Cardiac fibroblast (primary cell): ENCODE results near the gene ATP8A2.

Experiments
- DNase-seq, 2 donors: peaks; one replicate each; pipeline versions ENCODE4 v3.0.0 to v3.0.0-alpha.2; 2010; ENCODE audit warnings: low read depth in 2 of 2
- H3K4me3 ChIP-seq, 2 donors: replicated peaks in 1 of 2; 1 replicate in 1 of 2; 2 replicates in 1 of 2; pipeline ENCODE4 v1.5.1; 2011; ENCODE audit warnings: low read depth in 2 of 2, low read length in 2 of 2, mild to moderate bottlenecking in 2 of 2, moderate library complexity in 1 of 2
- CTCF ChIP-seq: IDR thresholded peaks from one replicate; pipeline ENCODE4 v1.5.1; 2011; ENCODE audit warnings: low read depth, mild to moderate bottlenecking, low read length, inconsistent platforms

The ATP8A2 gene

GRCh38 chr13:25662516-25662915 lies 290.7 kb downstream of the ATP8A2 start:
- no peak for TF ChIP-seq CTCF
- no peak overlapping the region for H3K4me3 ChIP-seq
- DNase-seq, result no peak

- TF ChIP-seq CTCF, result no peak
- DNase-seq, result no peak
- H3K4me3 ChIP-seq, result no peak overlapping the region
Measured at GRCh38 chr13:25668345-25668744, 296.6 kb downstream of the ATP8A2 start.

- no peak for TF ChIP-seq CTCF
- no peak for DNase-seq
- H3K4me3 ChIP-seq, result no peak overlapping the region
Measured at GRCh38 chr13:25673711-25674110, 301.9 kb downstream of the ATP8A2 start.

- no peak for DNase-seq
- no peak overlapping the region for H3K4me3 ChIP-seq
- TF ChIP-seq CTCF, result no peak
Measured at GRCh38 chr13:25674371-25674770, 302.6 kb downstream of the ATP8A2 start.

- no peak for TF ChIP-seq CTCF
- no peak overlapping the region for H3K4me3 ChIP-seq
- no peak for DNase-seq
Measured at GRCh38 chr13:25675060-25675459, 303.3 kb downstream of the ATP8A2 start.

- no peak overlapping the region for H3K4me3 ChIP-seq
- DNase-seq, result no peak
- TF ChIP-seq CTCF, result no peak
Measured at GRCh38 chr13:25677956-25678355, 306.2 kb downstream of the ATP8A2 start.

GRCh38 chr13:25678398-25678797 lies 306.6 kb downstream of the ATP8A2 start:
- no peak for TF ChIP-seq CTCF
- no peak overlapping the region for H3K4me3 ChIP-seq
- DNase-seq, result no peak
